NCI-H1694 treated with DMSO at 0.1 percent for 48 hours (cell line): Measurements from ENCODE around the gene TNRC18.
"Not testable (repeated sequence)": the region's sequence is repeated elsewhere in the genome, so short reads cannot be mapped to it uniquely, and the experiment has no call there.

Experiments used
- DNase-seq: peaks from one replicate; lab custom pipeline; 2025; lab: John Stamatoyannopoulos, UW

The TNRC18 gene

DNA sequence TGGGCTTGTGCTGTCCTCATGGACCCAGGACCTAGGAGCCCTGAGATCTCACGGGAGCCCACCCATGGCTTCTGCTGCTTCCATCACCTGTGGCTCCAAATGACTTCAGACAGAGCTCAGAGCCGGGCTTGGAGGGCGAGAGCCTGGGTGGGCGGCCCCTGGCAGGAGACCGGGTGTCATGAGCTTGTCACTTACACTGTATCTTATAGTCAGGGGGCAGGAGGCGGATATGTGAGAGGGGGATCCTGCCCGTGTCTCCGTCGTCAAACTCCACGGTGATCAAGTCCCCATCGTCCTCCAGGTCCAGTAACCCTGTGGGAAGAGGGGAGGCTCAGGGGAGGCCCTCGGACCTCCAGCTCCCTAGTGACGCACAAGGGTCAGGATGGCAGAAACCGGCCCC lies 107.9 kb downstream of the TNRC18 start:
- DNase-seq = no peak

DNA sequence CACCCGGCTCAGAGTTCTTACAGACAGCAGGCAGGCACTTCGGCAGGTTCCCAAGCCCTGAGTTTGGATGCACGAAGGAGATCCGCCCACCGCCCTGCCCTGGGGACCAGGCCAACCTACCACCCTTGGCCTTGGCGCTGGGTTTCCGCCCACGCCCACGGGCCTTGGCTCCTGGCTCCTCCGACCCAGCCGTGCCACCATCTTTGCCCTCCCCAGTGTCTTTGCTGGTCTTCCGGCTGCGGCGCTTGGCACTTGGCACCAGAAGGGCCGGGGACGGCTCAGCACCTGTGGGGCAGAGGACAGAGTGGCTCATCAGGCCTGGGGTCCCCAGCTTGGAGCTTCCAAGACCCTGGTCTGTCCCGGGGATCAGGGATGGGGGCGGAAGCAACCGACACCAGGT lies 108.8 kb downstream of the TNRC18 start:
- DNase-seq = no peak

DNA sequence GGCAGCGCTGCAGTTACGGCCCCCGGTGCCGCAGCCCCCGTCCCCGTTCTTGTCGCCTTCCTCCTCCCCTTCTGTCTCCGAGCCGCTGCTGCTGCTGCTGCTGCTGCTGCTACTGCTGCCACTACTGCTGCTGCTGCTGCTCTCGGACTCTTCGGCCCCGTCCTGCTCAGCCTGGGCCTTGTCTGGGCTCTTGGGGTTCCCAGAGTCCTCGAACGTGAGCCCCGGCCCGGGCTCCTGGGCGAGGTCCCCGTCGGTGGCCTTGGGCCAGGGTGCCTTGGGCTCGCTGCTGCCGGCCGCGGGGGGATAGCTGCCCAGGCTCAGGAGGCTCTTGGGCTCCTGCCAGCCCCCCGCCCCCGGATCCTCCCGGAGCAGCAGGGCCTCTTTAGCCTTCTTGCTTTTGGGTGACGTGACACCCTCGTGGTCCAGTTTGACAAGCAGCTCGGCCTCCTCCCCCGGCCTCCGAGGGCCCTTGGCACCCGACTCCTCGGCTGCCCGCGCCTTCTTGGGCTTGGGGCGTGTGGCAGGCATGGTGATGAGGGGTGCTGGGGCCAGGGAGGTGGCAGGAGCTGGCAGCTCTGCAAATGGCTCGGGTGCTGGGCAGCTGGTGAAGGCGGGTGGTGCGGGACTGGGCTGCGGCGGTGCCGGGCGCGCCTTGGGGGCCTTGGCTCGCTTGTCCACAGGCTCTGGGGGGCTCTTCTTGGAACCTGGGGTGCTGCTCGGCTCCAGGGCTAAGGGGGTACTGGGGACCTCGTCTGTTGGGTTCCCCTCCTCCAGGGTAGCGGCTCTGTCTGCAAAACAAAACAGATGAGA lies 110.4 kb downstream of the TNRC18 start:
- DNase-seq = not testable (repeated sequence)

DNA sequence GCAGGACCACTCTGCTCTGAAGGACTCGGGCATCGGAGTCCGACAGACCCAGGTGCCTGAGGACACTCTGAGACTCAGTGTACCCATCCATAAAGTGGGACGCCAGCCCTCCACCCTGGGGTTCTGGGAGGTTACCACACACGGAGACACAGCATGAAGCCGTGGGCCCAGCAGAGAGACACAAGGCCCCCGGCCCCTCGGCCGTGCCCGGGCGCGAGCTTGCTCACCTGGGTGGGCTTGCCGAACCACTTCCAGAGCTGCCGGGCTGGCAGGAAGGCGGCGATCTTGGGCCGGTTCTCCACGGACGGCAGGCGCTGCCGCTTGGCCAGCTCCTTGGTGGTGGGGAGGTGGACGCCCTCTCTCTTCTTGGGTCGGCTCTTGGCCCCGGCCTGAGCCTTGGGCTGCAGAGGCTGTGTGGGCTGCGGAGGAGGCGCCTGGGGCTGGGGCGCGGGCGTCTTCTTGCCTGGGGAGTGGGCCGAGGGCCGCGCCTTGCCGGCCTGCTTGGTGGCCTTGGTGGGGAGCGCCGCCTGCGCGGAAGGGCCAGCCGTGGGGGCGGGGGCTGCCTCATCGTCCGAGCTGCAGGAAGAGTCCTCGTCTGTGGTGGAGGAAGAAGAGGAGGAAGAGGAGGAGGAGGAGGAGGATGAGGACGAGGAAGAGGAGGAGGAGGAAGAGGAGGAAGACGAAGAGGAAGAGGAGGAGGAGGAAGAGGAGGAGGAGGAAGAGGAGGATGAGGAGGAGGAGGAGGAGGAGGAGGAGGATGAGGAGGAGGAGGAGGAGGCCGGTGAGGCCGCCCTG lies 111.2 kb downstream of the TNRC18 start:
- DNase-seq = not testable (repeated sequence)

DNA sequence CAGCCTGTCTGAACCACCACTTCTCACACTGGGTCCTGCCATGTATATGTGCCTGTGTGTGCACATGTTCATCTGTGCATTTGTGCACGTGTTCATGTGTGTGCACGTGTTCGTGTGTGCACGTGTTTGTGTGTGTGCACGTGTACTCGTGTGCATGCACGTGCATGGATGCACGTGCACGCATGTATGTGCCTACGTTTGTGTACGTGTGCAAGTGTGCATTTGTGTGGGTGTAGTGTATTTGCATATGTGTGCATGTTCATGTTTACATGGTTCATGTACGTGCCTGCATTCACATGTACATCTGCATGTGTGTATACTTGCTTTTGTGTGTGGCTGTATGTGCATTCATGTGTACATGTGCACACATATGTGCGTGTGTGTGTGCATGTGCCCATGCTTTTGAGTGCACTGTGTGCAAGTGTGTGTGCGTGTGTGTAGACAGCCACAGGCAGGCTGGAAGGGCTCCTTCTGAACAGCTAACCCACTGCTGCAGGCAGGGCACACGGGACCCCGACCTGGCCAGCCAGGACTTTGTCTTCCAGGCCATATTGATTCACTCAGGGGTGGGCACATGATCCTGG lies 112.7 kb downstream of the TNRC18 start:
- DNase-seq = no peak

- DNase-seq = no peak
Measured at GRCh38 chr7:5309146-5309545, 114.5 kb downstream of the TNRC18 start.

- not testable (repeated sequence) for DNase-seq
Measured at GRCh38 chr7:5307221-5308142, 116.2 kb downstream of the TNRC18 start.

GRCh38 chr7:5305050-5305449 lies 118.6 kb downstream of the TNRC18 start:
- DNase-seq = not testable (repeated sequence)

- DNase-seq = no peak
Measured at GRCh38 chr7:5303591-5304505, 119.8 kb downstream of the TNRC18 start.

- no peak for DNase-seq
Measured at GRCh38 chr7:5303061-5303460, 120.6 kb downstream of the TNRC18 start.

GRCh38 chr7:5302577-5302976 lies 121.1 kb downstream of the TNRC18 start:
- DNase-seq = no peak

- no peak for DNase-seq
Measured at GRCh38 chr7:5300366-5300765, 123.3 kb downstream of the TNRC18 start.

- DNase-seq = no peak
Measured at GRCh38 chr7:5296611-5297226, 126.9 kb downstream of the TNRC18 start.

- DNase-seq = no peak
Measured at GRCh38 chr7:5296015-5296610, 127.5 kb downstream of the TNRC18 start.

DNA sequence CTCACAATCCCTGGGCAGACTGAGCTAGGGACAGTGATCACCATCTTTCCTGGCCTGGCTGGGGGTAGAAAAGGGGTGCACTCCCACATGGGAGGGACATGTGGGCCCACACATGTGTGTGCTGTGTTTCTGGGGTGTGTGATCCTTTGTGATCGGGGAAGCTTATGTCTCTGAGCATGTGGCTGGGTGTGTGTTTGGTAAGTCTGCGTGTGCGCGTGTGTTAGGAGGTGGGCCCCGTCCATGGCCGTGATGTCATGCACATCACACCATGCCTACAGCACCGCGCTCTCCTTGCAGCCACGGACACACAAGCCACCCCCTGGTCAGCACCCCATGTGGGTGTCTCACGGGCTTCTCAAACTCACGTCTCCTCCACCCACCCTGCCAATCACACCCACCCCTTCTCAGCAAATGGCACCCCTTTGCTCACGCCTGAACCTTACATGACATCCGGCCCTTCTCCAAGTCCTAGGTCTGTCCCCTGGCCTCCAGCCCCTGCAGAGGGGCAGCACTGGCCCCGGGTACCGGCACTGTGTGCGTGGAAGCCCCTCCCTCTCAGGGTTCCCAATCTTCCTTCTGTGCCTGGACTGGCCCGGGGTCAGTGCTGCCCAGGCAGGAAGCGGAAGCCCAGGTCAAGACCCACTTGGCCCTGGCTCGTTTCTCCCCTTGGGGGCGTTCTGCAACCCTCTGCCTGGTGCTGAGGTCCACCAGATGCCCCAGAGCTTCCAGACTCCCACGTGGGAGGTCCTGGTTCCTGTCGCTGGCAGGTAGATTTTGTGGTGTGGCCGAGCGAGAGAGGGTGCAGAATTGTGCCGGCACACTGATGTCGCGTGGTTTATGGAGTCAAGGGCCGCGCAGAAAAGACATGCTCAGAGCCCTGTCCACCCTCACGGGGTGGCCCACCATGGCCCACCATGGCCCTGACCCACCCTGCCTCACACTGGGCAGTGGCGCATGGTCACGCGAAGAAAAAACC lies 128.3 kb downstream of the TNRC18 start:
- no peak for DNase-seq

- DNase-seq = no peak
Measured at GRCh38 chr7:5294169-5294987, 129.3 kb downstream of the TNRC18 start.

- not testable (repeated sequence) for DNase-seq
Measured at GRCh38 chr7:5291711-5292335, 131.8 kb downstream of the TNRC18 start.
